HG03025 (cell line): ENCODE data around the gene RPA1.
"Not testable (repeated sequence)": the region's sequence is repeated elsewhere in the genome, so short reads cannot be mapped to it uniquely, and the experiment has no call there.

ENCODE experiments used
- ATAC-seq: cut with Tn5 transposase; IDR thresholded peaks from one replicate; pipeline ENCODE4 v1.9.1; 2021; ENCODE audit warnings: mild to moderate bottlenecking, moderate library complexity; ENCODE audit not compliant: unreplicated experiment, low FRiP score

The RPA1 gene

DNA sequence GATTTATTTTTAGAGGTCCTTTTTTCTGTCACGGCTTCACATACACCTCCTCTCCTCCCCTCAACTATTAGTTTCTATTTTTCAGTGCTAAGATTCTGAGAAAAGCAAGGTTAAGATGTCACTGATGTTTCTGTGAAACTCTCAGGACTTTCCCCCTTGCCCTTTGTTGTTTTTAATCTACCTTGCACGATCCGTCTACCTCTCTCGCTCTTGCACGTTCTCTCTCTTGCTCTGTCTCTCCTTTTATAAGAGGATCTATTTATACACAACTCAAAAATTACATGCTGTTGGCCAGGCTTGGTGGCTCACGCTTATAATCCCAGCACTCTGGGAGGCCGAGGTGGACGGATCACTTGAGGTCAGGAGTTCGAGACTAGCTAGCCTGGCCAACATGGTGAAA lies 43.6 kb downstream of the RPA1 start:
- no peak for ATAC-seq

GRCh38 chr17:1875597-1875996 lies 45.8 kb downstream of the RPA1 start:
- no peak for ATAC-seq

GRCh38 chr17:1878419-1879121 lies 48.8 kb downstream of the RPA1 start:
- no peak for ATAC-seq

DNA sequence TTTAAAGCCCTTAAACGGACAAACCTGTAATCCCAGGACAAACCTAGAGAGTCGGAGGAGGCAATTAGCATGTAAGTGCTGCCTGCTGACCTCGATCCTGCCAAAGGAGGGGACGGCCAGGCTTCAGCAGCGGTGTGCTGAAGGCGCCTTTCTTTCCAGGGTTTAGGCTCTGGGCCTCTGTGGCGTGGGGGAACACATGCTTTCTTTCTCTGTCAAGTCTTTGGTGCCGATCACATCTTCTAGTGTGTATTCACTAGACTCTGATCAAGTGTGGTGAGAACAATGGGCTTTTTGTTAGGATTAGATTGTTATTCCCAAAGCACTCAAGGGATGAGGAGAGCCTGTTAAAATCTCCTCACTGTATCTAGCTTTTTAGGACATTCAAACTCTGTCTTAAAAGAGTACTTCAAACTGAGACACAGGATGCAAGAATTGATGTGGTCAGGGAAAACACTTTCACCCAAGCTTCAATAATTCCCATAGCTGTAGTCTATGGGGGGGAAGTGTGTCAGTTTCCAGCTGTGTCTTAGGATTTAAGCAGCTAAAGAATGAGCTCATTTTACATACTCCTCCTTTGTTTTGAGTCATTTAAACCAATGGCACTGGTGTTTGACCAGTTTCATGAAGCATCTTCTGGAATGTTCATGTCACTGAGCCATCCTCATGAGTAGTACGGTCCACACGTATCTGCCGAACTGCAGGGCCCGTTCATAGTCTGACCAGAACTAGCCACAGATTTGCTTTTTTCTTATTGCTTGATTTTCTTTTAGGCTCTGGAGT lies 51.2 kb downstream of the RPA1 start:
- ATAC-seq = no peak

DNA sequence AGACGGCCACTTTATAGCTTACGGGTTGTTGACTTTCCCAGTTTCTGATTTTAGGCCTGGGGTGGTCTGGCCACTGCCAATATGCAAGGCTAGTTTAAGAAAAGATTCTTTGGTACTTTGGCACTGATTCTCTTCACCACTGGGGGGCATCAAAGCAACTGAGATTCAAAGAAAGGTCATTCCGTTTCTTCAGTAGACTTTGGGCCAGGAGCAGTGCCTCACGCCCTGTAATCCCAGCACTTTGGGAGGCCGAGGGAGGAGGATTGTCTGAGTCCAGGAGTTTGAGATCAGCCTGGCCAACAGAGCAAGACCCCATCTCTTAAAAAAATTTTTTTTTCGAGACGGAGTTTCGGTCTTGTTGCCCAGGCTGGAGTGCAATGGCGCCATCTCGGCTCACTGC lies 53.0 kb downstream of the RPA1 start:
- ATAC-seq = no peak

- no peak for ATAC-seq
Measured at GRCh38 chr17:1883536-1883935, 53.7 kb downstream of the RPA1 start.

DNA sequence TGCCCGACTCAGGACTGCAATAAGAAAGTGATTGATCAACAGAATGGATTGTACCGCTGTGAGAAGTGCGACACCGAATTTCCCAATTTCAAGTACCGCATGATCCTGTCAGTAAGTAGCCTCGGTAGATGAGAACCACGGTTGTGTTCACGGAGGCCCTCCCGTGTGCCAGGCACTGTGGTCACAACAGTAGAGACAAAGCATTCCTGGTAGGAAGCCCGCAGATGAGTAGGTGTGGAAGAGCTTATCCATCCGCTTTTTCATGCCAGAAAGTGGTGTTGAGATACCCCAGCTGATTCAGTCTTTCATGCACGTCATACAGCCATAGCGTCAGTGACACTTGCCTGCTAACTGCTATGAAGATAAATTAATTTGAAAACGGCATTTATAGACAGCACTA lies 58.9 kb downstream of the RPA1 start:
- no peak for ATAC-seq

DNA sequence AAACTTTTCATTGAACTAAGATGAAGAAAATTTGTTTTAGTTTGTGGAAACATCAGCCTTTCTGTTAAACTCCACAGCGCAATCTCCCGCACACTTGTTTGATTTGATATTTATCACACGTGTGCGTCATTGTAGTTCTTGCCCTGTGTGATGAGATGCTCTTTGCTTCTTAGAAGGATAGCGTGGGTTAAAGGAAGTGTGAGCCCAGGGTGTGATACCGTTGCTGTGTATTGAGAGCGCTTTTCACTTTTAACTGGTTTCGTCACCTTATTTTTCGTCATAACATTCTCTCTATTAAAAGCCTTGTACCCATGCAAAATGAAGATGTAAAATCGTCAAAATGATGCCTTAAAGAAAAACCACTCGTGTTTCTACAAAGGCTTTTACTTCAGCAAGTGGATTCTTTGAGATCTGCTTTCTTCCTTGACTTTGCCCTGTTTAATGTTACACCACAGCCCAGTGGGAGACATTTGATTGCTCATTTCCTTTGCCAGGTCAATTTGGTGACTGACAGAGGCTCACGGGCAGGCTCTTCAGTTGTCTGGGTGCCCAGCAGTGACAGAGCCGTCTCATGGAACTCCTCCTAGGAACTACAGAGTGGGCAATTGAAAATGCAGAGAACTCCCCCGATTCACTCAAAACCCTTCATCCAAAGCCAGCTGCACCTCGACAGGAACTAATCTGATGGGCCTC lies 61.1 kb downstream of the RPA1 start:
- no peak for ATAC-seq

GRCh38 chr17:1894753-1895339 lies 65.0 kb downstream of the RPA1 start:
- ATAC-seq = no peak

DNA sequence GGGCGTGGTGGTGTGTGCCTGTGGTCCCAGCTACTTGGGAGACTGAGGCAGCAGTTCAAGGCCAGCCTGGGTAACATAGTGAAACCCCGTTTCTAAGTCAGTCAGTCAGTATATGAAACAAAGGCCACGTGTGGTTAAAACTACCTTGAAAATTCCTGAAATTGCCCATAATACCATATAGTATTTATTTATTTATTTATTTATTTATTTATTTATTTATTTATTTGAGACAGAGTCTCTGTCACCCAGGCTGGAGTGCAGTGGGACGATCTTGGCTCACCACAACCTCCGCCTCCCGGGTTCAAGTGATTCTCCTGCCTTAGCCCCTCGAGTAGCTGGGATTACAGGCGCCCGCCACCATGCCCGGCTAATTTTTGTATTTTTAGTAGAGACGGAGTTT lies 65.7 kb downstream of the RPA1 start:
- not testable (repeated sequence) for ATAC-seq

DNA sequence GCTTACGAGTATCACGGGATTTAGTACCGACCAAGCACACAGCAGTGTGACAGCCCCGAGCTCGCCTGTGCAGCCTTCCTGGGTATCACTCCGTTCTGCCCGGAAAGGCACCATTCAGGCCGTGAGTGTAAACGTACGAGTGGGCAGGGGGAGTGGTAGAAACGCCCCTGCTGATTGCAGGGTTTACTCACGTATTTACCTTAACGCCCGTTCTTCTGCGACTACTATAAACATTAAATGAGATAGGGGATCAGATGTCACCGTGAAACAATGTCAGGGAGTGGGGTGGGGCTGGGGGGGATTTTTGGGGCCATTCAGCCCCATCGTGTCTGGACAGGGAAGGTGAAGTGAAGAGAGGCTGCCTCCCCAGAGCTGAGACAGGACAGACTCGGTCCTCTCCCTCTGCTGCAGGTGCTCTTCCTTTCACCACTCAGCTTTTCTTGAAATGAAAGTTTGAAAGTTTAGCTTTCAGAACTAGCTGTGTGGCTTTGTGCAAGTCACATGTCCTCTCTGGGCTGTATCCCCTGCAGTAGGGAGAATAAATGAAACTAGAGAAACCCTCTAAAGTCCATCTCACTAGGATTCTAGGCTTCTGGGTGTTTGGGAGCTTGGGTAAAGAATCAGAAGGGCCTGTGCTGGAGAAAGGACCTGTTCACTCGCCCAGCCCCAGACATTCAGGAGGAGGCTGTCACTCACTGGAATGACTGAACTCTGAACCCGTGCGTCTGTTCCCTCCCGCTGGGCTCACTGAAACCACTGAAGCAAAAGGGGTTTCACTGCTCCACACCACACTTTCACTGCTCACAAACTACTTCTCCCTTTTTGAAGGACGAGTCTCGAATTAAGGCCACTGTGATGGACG lies 66.7 kb downstream of the RPA1 start:
- ATAC-seq = no peak

DNA sequence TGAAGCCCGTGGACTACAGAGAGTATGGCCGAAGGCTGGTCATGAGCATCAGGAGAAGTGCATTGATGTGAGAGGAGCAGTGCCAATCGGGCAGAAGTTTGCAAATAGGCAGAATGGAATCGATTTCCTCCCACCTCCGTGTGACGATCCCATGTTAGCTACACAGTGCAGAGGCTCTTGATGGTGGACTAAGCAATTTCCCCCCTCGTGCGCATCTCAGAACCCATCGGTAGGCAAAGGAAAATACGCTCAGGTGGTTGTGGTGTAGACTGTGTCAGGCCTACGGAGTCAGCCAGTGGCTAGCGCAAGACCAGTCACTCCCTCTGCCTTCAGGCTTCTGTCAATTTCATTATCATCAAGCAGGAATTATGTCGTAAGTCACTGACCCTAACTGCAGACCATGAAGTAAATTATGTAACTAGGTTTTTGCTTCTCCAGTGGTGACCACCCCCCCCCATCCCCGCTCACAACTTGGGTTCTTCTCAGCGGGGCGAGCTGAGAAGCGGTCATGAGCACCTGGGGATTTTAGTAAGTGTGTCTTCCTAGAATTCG lies 67.4 kb downstream of the RPA1 start:
- ATAC-seq = no peak

DNA sequence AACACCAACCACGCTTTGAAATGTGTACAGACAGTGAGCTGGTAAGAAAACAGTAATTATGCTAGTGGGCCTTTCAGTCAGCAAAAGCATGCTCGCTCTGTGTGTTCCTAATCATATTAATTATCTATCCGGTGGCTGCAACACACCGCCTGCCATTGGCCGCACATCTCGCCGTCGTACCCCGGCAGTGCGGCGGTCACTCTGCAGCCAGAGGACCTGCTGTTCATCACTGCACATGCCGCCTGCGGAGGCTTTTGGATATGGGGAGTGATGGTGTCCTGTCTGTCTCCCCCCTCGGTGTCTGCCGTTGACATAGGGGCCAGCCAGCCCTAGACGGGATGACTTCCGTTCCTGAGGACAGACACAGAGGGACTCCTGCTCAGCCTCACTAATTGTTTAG lies 68.5 kb downstream of the RPA1 start:
- ATAC-seq = no peak

DNA sequence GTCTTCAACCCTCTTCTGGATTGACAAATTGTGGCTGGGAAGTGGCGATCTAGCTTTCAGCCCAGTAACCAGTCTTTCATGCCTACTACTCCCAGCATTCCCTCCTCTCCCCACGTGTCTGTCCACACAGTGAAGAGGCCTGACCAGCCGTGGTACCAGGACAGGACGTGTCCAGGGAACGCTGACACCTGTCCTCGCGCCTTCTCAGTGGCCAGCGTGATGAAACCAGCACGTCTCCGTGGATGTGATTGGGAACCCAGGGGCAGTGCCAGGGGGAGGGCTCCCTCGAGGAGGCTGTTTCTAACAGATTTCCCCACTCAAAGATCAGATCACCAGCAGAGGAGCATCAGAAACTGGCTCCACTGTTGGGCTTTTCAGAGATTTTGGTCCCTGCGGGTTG lies 69.1 kb downstream of the RPA1 start:
- ATAC-seq = no peak

DNA sequence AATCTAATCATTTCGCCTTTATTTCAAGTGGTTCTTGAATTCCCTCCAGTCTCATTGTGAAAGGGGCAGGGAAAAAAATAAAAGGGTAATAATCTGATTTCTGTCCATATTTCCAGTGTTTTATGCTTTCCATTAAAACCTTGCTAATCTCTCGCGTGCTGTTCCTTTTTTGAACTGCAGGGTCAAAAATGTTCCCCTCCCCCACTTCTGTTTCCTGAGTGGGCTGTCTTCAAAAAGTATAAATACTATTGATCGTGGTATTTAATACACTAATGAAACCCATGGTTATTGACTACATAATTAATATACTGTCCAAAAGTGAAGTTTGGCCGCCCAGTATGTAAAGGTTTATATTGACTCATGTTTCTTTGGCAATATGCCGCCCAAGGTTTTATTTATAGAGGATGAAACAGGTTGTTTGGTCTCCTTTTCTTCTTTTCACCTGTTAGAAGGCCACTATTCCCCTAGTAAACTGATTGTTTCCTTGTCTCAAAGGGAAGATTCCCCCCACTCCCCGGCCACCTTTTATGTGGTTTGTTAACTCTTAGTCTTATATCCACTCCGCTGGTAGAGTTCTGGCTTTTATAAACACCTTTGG lies 69.7 kb downstream of the RPA1 start:
- no peak for ATAC-seq

DNA sequence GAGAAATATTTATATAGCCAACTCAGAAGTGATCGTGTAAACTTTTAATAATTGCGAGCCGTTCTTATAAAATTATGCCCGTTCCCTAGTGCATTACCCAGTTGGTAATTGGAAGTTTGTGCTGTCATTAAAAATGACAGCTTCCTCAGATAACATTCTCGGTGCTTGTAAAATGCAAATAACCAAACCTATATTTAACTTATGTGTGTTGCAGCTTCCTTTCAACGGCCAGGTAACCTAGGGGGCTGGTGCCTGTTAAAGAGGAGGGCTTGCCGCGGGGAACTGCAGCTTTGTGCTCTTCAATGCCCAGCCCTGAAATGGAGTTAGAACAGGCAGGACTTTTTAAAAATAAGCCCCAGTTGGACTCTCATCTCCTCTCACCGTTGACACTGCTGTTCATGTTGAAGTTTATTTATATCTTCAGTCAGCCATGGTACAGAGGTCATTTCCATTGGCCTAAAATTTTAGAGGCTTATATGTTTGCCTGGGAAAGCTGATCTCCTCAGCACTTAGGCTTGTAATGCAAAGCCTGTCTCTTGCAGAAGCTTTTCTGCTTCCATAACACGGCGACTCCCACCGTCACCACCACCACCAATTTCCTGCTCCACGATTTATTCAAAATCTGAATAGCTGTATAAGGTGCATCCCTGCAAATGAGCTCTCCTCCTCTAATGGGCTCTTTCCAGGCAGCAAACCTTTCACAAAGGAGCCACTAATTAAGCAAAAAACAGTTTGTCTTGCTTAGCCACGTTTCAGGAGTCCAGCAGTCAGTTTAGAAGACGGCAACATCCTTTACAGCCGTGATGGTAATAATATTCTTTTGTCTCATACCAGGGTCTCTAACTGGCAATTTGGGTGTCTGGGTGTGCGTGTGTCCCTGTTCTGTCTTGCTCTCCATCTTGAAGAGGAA lies 74.7 kb downstream of the RPA1 start:
- no peak for ATAC-seq

- no peak for ATAC-seq
Measured at GRCh38 chr17:1905190-1905913, 75.5 kb downstream of the RPA1 start.

- no peak for ATAC-seq
Measured at GRCh38 chr17:1906662-1907101, 76.9 kb downstream of the RPA1 start.
